C4-2B (cell line): ENCODE measurements around the gene MAGEF1.

ENCODE experiments used
- H3K27ac ChIP-seq: fragments of 450-650 bp; 2 replicates; pipeline ENCODE4 v1.5.1; 2017
- ZFX ChIP-seq: fragments of 450-650 bp; IDR thresholded peaks from 2 replicates; pipeline ENCODE4 v1.6.1; 2017
- TF ChIP-seq, protein P1 (sequence below): fragments of 450-650 bp; conservative IDR thresholded peaks from 2 replicates; pipeline ENCODE4 v1.5.1; 2017; ENCODE audit warnings: mild to moderate bottlenecking

The MAGEF1 gene

DNA sequence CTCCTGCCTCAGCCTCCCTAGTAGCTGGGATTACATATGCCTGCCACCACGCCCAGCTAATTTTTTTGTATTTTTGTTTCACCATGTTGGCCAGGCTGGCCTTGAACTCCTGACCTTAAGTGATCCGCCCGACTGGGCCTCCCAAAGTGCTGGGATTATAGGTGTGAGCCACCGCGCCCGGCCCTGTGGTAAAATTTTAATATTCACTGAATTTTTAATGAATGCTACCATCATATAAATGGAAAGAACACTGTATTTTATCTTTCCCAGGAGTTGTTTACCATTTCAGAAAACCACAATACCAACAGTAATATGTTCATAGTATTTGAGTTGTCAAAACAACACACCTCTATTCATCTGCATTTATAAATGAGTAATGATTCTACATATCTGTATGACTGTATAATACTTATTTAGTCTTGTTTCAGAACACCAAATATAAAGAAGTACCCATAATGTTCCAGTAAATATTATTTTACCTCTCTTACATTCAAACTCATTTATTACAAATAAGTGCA lies 16.2 kb upstream of the MAGEF1 start:
- no peak overlapping the region for H3K27ac ChIP-seq
- TF ChIP-seq, protein P1, sequence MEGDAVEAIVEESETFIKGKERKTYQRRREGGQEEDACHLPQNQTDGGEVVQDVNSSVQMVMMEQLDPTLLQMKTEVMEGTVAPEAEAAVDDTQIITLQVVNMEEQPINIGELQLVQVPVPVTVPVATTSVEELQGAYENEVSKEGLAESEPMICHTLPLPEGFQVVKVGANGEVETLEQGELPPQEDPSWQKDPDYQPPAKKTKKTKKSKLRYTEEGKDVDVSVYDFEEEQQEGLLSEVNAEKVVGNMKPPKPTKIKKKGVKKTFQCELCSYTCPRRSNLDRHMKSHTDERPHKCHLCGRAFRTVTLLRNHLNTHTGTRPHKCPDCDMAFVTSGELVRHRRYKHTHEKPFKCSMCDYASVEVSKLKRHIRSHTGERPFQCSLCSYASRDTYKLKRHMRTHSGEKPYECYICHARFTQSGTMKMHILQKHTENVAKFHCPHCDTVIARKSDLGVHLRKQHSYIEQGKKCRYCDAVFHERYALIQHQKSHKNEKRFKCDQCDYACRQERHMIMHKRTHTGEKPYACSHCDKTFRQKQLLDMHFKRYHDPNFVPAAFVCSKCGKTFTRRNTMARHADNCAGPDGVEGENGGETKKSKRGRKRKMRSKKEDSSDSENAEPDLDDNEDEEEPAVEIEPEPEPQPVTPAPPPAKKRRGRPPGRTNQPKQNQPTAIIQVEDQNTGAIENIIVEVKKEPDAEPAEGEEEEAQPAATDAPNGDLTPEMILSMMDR, result no peak
- no peak for TF ChIP-seq ZFX

DNA sequence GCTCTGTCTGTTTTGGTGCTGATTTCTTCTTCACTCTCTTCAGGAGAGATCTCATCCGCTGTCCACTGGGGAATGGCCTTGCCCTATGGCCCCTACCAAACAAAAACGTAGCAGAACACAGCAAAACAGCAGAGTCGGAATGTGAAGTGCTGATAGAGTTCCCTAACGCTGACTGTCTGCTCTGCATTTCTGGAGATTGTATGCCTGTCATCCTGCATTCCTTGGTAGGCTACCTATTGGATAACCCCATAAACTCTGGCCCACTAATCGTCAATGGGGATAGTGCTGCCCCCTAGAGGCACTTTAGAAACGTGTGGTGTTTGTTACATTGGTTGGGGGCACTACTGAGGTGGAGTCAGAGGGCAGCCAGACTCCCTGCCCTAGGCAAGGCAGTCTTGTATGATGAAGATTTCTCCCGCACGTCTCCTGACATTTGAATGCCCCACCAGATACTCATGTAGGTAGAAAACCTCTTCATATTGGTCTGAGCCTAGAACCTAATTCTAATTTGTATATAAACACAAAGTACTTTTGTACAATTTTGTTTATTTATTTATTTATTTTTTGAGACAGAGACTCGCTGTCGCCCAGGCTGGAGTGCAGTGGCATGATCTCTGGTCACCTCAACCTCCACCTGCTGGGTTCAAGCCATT lies 15.6 kb upstream of the MAGEF1 start:
- TF ChIP-seq, protein P1, result peak; percentile 92
- TF ChIP-seq ZFX, result no peak
- H3K27ac ChIP-seq, result no peak overlapping the region

DNA sequence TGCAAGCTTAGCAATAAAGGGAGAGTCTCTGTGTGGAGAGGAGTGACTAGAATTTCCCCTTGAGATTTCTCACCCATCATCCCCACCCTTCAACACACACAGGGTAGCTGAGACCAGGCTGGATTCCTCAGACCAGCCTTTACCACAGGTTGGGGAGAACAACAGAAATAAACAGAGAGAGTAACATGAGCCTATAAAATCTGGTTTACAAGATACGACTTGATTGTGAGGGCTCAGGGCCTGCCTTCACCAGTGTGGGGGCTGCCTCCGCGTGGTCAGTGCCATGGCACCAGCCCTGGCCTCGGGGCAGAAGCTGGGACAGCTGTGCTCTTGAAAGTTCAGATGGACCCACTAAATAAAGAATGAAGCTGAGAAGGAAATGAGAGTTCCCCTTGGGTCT lies 14.6 kb upstream of the MAGEF1 start:
- H3K27ac ChIP-seq, result no peak overlapping the region
- TF ChIP-seq, protein P1, result no peak
- TF ChIP-seq ZFX, result no peak

DNA sequence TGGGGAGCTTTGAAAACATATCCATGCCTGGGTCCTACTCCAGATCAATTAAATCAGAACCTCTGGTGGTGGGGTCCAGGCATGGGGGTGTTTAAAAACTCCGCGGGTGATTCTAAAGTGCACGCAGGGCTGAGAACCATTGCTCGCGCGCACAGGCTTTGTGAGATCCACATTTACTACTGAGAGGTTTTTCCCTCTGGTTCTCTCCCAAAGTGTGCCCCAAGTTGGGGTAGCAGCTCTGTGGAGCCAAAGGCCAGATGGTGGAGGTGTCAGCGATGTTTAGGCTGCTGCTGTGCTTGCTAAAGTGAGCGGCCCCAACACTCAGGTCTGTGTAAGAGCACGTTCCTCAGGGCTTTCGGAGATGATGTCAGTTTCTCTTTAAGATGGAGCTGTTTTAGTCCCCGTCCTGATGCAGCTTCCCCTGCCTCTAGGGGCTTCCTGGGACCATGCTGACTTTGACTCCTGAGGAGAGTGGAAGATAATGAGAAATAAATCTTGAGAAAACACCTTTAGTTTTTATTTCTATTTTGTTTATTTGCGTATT lies 13.4 kb upstream of the MAGEF1 start:
- no peak overlapping the region for H3K27ac ChIP-seq
- no peak for TF ChIP-seq ZFX
- TF ChIP-seq, protein P1, result no peak

DNA sequence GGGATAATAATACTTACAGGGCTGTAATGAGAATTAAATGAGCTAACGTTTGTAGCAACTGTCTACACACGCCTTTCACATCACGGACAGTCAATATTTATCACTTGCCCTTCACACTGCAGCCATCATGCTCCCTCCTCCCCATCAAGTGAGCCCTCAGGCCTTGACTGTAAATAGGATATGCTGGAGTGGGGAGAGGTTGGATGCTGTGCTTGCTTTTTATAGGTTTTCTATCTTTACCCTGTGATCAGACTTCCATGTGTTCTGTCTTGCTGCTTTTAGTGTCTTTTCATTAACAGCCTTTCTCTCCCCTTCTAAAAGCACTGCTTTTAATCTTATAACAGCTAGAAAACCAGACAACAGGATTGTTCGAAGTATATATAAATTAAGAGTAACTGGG lies 12.8 kb upstream of the MAGEF1 start:
- no peak for TF ChIP-seq ZFX
- TF ChIP-seq, protein P1, result no peak
- H3K27ac ChIP-seq, result no peak overlapping the region

DNA sequence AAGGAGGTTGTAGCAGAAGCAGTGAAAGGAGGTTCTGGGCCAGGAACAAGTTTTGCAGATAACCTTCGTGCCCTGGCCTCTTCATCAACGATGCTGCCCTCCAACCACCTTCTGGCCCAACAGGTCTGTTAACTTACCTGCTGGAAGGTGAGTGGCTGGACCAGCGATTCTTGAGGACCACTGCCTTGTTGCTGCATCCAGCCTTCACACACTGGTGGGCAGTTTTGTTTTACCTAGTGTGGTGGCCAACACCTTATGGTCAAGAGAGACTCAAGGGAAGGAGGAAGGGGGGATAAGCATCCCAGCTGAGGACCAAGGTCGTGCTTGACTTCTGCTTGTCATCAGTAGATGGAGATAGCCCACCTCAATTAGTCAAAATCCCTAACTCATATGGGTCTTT lies 7.8 kb upstream of the MAGEF1 start:
- TF ChIP-seq, protein P1, result no peak
- no peak for TF ChIP-seq ZFX
- H3K27ac ChIP-seq, result no peak overlapping the region

DNA sequence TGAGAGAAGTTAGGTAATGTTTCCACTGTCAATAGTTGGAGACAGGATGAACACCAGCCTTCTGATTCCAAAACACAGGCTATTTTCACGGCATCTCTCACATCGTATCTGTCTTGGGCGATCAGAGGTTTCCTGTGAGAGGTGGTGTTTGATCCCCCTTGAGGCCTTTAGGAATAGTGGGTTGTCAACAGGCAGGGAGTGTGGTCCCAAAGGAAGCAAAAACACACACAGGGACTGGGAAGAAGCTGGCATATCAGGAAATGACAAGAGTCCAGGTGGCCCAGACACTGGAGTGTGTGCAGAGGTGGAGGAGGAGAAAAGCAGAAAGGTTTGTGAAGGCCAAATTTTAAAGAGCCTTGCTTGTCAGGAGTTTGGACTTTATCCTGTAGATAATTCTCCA lies 6.6 kb upstream of the MAGEF1 start:
- no peak overlapping the region for H3K27ac ChIP-seq
- no peak for TF ChIP-seq ZFX
- TF ChIP-seq, protein P1, result no peak
